Stomach (tissue), 9 donors: ENCODE measurements around the gene IMPACT. TPM values are rescaled to one million over a fixed set of nuclear protein-coding genes. Genes with fewer than 3 reads are reported as not detected.

ENCODE experiments used
- DNase-seq, 2 donors: peaks; one replicate each; pipeline versions ENCODE4 v3.0.0 to v3.0.0-alpha.2; 2013 to 2019
- H3K27ac ChIP-seq, 5 donors: fragments of 200-600 bp in 4 of 5; sonication (generic) in 4 of 5; one replicate each; pipeline ENCODE4 v1.5.1; 2013 to 2019; ENCODE audit warnings: mild to moderate bottlenecking in 1 of 5, moderate library complexity in 1 of 5
- H3K27me3 ChIP-seq, 3 donors: fragments of 200-600 bp; sonication (generic); one replicate each; pipeline ENCODE4 v1.5.1; 2017 to 2019; ENCODE audit warnings: mixed run types in 1 of 3
- H3K36me3 ChIP-seq, 4 donors: fragments of 200-600 bp; sonication (generic); 1 replicate in 3 of 4; 2 replicates in 1 of 4; pipeline ENCODE4 v1.5.1; 2016 to 2019
- H3K4me1 ChIP-seq, 4 donors: fragments of 200-600 bp; sonication (generic); one replicate each; pipeline ENCODE4 v1.5.1; 2016 to 2019
- H3K4me3 ChIP-seq, 4 donors: fragments of 200-600 bp; sonication (generic) in 3 of 4; one replicate each; pipeline ENCODE4 v1.5.1; 2016 to 2019; ENCODE audit warnings: mild to moderate bottlenecking in 1 of 4
- H3K9me3 ChIP-seq, 4 donors: fragments of 200-600 bp; sonication (generic); one replicate each; pipeline ENCODE4 v1.5.1; 2016 to 2019
- CTCF ChIP-seq, 7 experiments: fragments of 450-650 bp in 4 of 7; fragments of 200-600 bp in 3 of 7; sonication (generic) in 3 of 7; IDR thresholded peaks; one replicate each; pipeline ENCODE4 v1.5.1; 2016 to 2019; ENCODE audit warnings: antibody characterized with exemption in 7 of 7, control low read depth in 2 of 7, mild to moderate bottlenecking in 1 of 7
- EP300 ChIP-seq: sonication (generic); formaldehyde crosslinking; IDR thresholded peaks from one replicate; pipeline ENCODE4 v1.6.1; 2017; ENCODE audit warnings: antibody characterized with exemption
- POLR2A ChIP-seq, 4 donors: fragments of 450-650 bp; IDR thresholded peaks; one replicate each; pipeline ENCODE4 v1.6.1; 2016; ENCODE audit warnings: antibody characterized with exemption in 4 of 4, control low read depth in 2 of 4, mild to moderate bottlenecking in 1 of 4, moderate library complexity in 1 of 4
- POLR2AphosphoS5 ChIP-seq, 3 donors: sonication (generic); formaldehyde crosslinking; IDR thresholded peaks; one replicate each; pipeline ENCODE4 v1.6.1; 2016; ENCODE audit warnings: antibody characterized with exemption in 3 of 3
- WGBS, 5 donors: extraction: QIAGEN DNeasy Blood & Tissue Kit in 3 of 5; methylation state at CpG; one replicate each; pipeline versions ENCODE4 v1.1.5 to v1.1.7; 2013 to 2018; 5-methylcytosine and 5-hydroxymethylcytosine counted together
- intact Hi-C: fragments of 100-400 bp; cut with DNase I; formaldehyde crosslinking; loops from one replicate; pipeline ENCODE4 v1.15.1; 2023; ENCODE audit warnings: low total_unique reads
- polyA plus RNA-seq, 3 donors: library from polyadenylated mRNA; stranded (reverse); fragments of 200-250 nt; gene quantifications; one replicate each; pipeline ENCODE4 v1.2.3, GENCODE V29; 2013
- total RNA-seq, 5 donors: library from RNA; depleted of rRNA; stranded (reverse); fragments of >200 nt; gene quantifications; one replicate each; pipeline versions ENCODE4 v1.1.0 to v1.2.3, GENCODE V29; 2014 to 2016
- donor health status: healthy with polysubstance abuse.
- donor health status: Bipolar disorder and iron deficiency.
- donor health status: healthy.

Gene IMPACT
- total and polyA plus RNA-seq, 8 donors: 4.6 to 33.0 (median 13.0) TPM

DNA sequence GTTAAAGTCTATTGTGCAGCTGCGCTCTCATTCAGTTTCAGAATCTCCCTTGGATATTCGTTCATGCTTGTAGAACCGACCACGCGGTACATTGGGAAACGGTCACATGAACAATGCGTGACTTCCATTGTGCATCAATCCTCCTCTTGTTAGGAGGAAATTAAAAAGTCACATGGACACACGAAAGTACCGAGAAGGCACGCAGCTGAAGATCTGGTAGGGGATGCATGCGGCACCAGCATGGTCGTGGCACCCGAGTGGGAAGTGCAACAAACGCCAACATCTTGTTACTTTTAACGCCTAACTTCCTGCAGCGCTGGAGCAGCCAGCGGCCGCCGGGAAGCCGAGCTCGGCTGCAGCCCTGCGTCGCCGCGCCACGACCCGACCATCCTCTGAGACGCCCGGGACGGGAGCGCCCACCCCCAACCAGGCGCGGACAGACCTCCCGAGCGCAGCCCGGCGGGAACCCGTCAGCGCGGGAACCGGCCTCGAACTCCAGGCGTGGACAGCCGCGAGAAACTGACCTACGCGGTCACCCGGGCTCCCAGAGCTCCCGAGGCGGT, 29.3 kb upstream of the IMPACT start:
- Histone ChIP-seq H3K36me3 (no peaks in the 10 kb centered on the region), H3K4me1 (peaks cover 11 to 24% (median 22%) of the 10 kb centered on the region in 4 donors), H3K27me3 (no peaks in the 10 kb centered on the region), H3K9me3 (no peaks in the 10 kb centered on the region), H3K4me3 (peak overlapping the region; percentile 83 to 92 (median 84)), H3K27ac (peak overlapping the region; percentile 84 to 92 (median 87))
- WGBS, 5 donors: 0 to 1% (median 0%) methylated on average over 37 to 50 of the region's 50 CpGs
- intact Hi-C loops: no loop called here
- TF ChIP-seq EP300: no peak
- peak in 2 of 3 donors; percentile 55 to 77 for TF ChIP-seq POLR2AphosphoS5 (IDR thresholded peaks at IDR 0.05)
- peak; percentile 44 to 84 for DNase-seq

DNA sequence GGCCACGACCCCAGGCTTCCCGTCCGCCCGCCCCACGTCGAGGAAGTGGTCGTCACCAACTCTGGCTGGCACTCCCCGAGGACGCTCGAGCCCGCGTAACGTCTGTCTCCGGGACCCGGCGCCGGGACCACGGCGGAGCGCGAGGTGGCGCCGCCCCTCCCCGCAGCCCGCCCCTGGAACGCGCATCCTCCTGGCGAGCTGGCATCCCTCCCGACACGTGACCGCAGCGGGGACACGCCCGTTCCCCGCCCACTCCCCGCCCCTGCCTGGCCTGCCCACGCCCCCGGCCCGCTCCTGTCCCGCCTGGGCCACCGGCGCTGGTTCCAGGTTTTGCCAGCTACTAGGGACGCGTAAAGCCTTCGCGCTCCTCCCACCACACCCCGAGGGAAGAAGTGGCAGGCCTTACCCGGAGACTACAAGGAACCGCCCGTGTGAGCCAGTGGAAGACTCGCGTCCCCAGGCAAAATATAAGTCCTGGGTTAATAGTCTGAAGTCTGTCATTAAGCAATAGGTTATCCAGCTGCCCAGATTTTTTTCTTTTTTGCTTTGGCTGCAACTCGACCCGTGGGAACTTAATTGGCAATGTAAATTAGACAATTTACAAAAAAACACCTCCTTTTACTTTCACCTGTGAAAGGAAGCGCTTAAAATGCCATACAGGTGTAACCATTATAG, 28.6 kb upstream of the IMPACT start, which contains the start of gene OSBPL1A:
Gene OSBPL1A (minus strand): TSS at position 131 of the 675 bp plus-strand sequence. CDS start 20,291 bp downstream, outside the sequence.
- intact Hi-C loops: no loop called here
- 2 to 5% (median 2%) methylated on average over 16 to 55 of the region's 55 CpGs for WGBS, 5 donors
- Histone ChIP-seq H3K27ac (peak within 1 kb of the TSS; percentile 84 to 92 (median 87)), H3K27me3 (no peaks in the 10 kb centered on the region), H3K9me3 (no peaks in the 10 kb centered on the region), H3K4me3 (peak within 1 kb of the TSS; percentile 83 to 92 (median 84)), H3K4me1 (peaks cover 11 to 24% (median 22%) of the 10 kb centered on the region in 4 donors), H3K36me3 (no peaks in the 10 kb centered on the region)
- DNase-seq: peak; percentile 96 to 97
- TF ChIP-seq EP300 (no peak), POLR2AphosphoS5 (IDR thresholded peaks at IDR 0.05) (peak; percentile 50 to 81 (median 57))

DNA sequence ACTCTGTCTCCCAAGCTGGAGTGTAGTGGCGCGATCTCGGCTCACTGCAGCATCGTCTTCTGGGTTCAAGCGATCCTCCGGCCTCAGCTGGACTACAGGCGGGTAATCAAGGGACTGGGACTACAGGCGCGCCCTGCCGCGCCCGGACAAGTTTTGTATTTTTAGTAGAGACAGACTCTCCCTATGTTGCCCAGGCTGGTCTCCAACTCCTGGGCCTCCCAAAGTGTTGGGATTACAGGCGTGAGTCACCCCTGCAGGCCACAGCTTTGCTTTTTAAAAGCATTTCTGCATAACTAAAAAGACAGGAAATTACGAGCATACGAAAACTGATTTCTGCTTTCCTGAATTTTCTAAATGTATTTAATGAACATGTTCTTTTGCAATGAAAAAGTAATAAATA, 27.9 kb upstream of the IMPACT start:
- H3K9me3 ChIP-seq: no peaks in the 10 kb centered on the region
- H3K4me1 ChIP-seq: peaks cover 11 to 24% (median 22%) of the 10 kb centered on the region in 4 donors
- H3K36me3 ChIP-seq: no peaks in the 10 kb centered on the region
- peak in 1 of 2 donors; percentile 16 for DNase-seq
- intact Hi-C loops: no loop called here
- WGBS, 5 donors: 79 to 90% (median 82%) methylated on average over 15 of the region's 15 CpGs
- peak overlapping the region in 3 of 4 donors; percentile 83 to 92 (median 84) for H3K4me3 ChIP-seq
- H3K27ac ChIP-seq: peak overlapping the region in 4 of 5 donors; percentile 55 to 92 (median 88)
- TF ChIP-seq CTCF (IDR thresholded peaks at IDR 0.05) (no peak), EP300 (no peak), POLR2A (IDR thresholded peaks at IDR 0.05) (no peak), POLR2AphosphoS5 (IDR thresholded peaks at IDR 0.05) (no peak)
- no peaks in the 10 kb centered on the region for H3K27me3 ChIP-seq

DNA sequence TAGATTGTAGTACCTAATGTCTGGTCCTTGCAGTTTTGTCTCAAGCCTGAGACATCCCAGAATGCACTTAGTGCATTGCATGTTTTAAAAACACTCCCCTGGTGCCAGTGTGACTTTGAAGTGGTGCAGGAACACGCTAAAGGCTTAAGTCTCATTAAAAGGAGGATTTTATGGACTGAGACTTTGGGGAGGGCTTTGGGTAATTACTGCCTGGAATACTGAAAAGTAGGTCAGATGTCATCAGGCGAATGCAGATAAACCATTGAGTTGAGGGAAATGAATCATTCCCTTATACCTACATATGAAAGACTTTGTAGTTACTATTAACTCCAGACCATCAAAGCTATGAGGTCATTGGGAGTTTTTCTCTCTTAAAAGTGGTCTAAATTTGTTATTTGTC, 25.9 kb upstream of the IMPACT start:
- intact Hi-C loops: no loop called here
- Histone ChIP-seq H3K27me3 (no peaks in the 10 kb centered on the region), H3K4me3 (no peak overlapping the region), H3K27ac (no peak overlapping the region), H3K4me1 (peaks cover 11 to 23% (median 22%) of the 10 kb centered on the region in 4 donors), H3K36me3 (no peaks in the 10 kb centered on the region), H3K9me3 (no peaks in the 10 kb centered on the region)
- 63 to 81% (median 79%) methylated on average over 2 of the region's 2 CpGs for WGBS, 5 donors
- no peak for TF ChIP-seq CTCF (IDR thresholded peaks at IDR 0.05)
- TF ChIP-seq POLR2AphosphoS5 (IDR thresholded peaks at IDR 0.05): no peak
- TF ChIP-seq EP300: no peak
- TF ChIP-seq POLR2A (IDR thresholded peaks at IDR 0.05): no peak
- no peak for DNase-seq

GRCh38 chr18:24402209-24402785, 24.2 kb upstream of the IMPACT start:
- H3K4me1 ChIP-seq: peaks cover 4 to 13% (median 10%) of the 10 kb centered on the region in 4 donors
- H3K27me3 ChIP-seq: peaks cover 0 to 13% (median 0%) of the 10 kb centered on the region in 3 donors
- H3K27ac ChIP-seq: no peak overlapping the region
- no peak for TF ChIP-seq CTCF (IDR thresholded peaks at IDR 0.05)
- no peak for TF ChIP-seq POLR2AphosphoS5 (IDR thresholded peaks at IDR 0.05)
- no peak for TF ChIP-seq EP300
- no peaks in the 10 kb centered on the region for H3K9me3 ChIP-seq
- DNase-seq: no peak
- H3K4me3 ChIP-seq: no peak overlapping the region
- no peaks in the 10 kb centered on the region for H3K36me3 ChIP-seq
- intact Hi-C loops: no loop called here
- WGBS, 5 donors: 81 to 85% (median 82%) methylated on average over 6 of the region's 6 CpGs
